GM06990 (cell line): ENCODE measurements around the gene SYT12.

Experiments
- DNase-seq: peaks from one replicate; pipeline ENCODE4 v3.0.0-alpha.2; 2011; ENCODE audit not compliant: insufficient read length; ENCODE audit errors: extremely low read depth
- H3K27me3 ChIP-seq: replicated peaks from 2 replicates; pipeline ENCODE4 v1.6.0; 2011; ENCODE audit warnings: low read length; ENCODE audit not compliant: control insufficient read depth, insufficient read depth
- H3K36me3 ChIP-seq: 2 replicates; pipeline ENCODE4 v1.5.1; 2011; ENCODE audit warnings: low read length; ENCODE audit not compliant: control insufficient read depth, insufficient read depth
- H3K4me3 ChIP-seq: replicated peaks from 2 replicates; pipeline ENCODE4 v1.5.1; 2011; ENCODE audit warnings: low read depth, mild to moderate bottlenecking, control low read depth, low read length
- TF ChIP-seq, protein P1 (sequence below): IDR thresholded peaks from 2 replicates; pipeline ENCODE4 v1.5.1; 2011; ENCODE audit warnings: low read length, control low read depth, mild to moderate bottlenecking, inconsistent platforms; ENCODE audit not compliant: insufficient read depth, poor library complexity, severe bottlenecking

SYT12 gene

GRCh38 chr11:67029146-67029545 lies 6.2 kb downstream of the SYT12 start:
- Histone ChIP-seq H3K27me3 (no peaks in the 10 kb centered on the region; the same call in 1 of the 2 replicates), H3K4me3 (no peak overlapping the region), H3K36me3 (no peaks in the 10 kb centered on the region)
- TF ChIP-seq, protein P1, sequence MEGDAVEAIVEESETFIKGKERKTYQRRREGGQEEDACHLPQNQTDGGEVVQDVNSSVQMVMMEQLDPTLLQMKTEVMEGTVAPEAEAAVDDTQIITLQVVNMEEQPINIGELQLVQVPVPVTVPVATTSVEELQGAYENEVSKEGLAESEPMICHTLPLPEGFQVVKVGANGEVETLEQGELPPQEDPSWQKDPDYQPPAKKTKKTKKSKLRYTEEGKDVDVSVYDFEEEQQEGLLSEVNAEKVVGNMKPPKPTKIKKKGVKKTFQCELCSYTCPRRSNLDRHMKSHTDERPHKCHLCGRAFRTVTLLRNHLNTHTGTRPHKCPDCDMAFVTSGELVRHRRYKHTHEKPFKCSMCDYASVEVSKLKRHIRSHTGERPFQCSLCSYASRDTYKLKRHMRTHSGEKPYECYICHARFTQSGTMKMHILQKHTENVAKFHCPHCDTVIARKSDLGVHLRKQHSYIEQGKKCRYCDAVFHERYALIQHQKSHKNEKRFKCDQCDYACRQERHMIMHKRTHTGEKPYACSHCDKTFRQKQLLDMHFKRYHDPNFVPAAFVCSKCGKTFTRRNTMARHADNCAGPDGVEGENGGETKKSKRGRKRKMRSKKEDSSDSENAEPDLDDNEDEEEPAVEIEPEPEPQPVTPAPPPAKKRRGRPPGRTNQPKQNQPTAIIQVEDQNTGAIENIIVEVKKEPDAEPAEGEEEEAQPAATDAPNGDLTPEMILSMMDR = no peak
- DNase-seq = no peak

DNA sequence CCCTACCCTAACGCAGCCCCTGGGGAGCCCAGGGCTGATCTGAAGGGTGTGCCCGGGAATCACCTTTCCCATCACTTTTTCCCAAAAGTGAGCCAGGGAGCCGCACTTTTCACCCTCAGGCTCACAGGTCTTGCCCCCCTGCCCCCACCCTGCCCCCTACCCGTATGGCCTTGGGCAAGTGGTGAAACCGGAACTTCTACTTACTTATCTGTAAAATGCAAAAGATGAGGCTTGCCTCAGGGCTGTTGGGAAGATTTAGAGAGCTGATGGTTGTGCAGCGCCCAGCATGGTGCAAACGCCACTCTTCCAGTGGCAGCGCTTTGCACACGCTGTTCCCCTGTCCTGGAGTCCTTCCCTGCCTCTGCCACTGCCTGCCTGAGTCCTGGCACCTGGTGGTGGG lies 8.0 kb downstream of the SYT12 start:
- Histone ChIP-seq H3K4me3 (no peak overlapping the region), H3K27me3 (no peaks in the 10 kb centered on the region; the same call in 1 of the 2 replicates), H3K36me3 (no peaks in the 10 kb centered on the region)
- TF ChIP-seq, protein P1 = no peak
- no peak for DNase-seq

- no peak for DNase-seq
- Histone ChIP-seq H3K36me3 (no peaks in the 10 kb centered on the region), H3K4me3 (no peak overlapping the region), H3K27me3 (no peaks in the 10 kb centered on the region; the same call in 1 of the 2 replicates)
- TF ChIP-seq, protein P1 = no peak
Observed at GRCh38 chr11:67031791-67032561, 9.0 kb downstream of the SYT12 start.

- no peak for DNase-seq
- TF ChIP-seq, protein P1 = no peak
- Histone ChIP-seq H3K36me3 (no peaks in the 10 kb centered on the region), H3K27me3 (no peaks in the 10 kb centered on the region; the same call in 1 of the 2 replicates), H3K4me3 (no peak overlapping the region)
Observed at GRCh38 chr11:67032830-67033551, 10.1 kb downstream of the SYT12 start.

DNA sequence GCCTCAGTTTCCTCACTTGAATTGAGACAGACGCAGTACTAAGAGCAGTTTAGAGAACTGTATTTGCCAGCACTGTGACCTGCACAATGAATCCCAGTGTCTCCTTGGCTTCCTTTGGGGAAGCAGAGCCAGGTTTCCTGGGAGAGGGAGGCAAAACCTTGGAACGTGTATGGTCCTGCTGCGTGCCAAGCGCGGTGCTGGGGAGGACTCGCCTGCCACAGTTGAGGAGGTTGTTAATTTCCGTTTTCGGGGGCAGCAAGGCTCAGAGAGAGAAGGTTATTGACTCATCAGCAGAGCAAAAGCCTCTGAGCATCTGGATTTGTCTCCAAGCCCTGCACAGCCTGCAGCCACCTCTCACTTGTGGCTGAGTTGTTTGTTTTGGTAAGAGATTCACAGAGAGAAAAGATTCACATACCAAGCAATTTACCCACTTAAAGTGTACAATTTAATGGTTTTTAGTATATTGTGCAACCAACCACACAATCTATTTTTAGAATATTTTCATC lies 10.8 kb downstream of the SYT12 start:
- no peak for DNase-seq
- no peaks in the 10 kb centered on the region; the same call in 1 of the 2 replicates for H3K27me3 ChIP-seq
- TF ChIP-seq, protein P1 = no peak
- no peaks in the 10 kb centered on the region for H3K36me3 ChIP-seq
- no peak overlapping the region for H3K4me3 ChIP-seq
